HG03025 (cell line): ENCODE results near the gene MED31.
"Not testable (repeated sequence)": the region's sequence is repeated elsewhere in the genome, so short reads cannot be mapped to it uniquely, and the experiment has no call there.

ENCODE experiments used
- ATAC-seq: cut with Tn5 transposase; IDR thresholded peaks from one replicate; pipeline ENCODE4 v1.9.1; 2021; ENCODE audit warnings: mild to moderate bottlenecking, moderate library complexity; ENCODE audit not compliant: unreplicated experiment, low FRiP score

Gene MED31

DNA sequence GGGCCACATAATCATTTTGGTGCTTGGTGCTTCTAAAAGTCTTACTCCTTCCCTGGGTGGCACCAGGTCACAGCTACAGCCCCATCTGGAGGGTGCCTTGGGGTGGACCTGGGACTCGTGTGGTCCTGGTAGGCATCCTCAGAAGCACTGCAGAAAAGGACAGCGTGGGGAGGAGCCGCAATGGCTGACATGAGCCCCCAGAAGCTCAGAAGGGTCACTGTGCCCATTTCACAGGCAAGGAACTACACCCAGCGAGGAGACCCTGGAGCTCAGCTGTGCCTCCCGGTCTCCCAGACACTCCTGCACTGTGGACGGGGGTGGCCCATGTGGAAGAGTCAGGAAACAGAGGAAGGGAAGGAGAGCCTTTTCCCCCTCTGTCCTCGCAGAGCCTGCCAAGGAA, 26.5 kb upstream of the MED31 start:
- no peak for ATAC-seq

DNA sequence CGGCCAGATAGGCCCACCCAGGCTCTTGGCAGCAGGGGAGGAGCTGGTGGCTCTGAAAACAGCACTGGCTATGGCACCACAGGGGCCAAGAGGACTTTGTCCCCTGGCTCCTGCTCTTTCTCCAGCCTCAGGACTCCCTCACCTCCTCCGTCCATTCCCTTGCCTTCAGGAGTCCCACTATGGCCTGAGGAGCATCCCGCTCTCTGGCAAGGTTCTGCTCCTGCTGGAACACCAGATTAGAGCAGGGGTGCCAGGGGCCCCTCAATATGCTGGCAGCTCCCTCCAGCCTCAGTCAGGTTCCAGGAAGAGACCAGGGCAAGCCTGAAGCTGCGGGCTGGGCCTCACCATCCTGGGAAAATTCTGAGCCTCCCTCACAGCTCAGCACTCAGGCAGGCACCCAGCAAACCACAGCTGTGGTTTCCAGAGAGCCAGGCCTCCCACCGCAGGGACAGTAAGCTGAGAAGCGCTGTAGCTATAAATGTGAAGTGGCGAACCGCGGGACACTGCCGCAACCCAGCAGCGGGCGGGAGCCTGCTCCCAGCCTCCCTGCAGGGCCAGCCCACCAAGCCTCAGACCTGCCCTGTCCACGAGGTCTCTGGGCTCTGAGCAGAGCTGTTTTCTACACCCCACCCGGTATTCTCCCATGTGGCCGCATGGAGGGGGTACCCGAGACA, 25.9 kb upstream of the MED31 start:
- ATAC-seq: no peak

DNA sequence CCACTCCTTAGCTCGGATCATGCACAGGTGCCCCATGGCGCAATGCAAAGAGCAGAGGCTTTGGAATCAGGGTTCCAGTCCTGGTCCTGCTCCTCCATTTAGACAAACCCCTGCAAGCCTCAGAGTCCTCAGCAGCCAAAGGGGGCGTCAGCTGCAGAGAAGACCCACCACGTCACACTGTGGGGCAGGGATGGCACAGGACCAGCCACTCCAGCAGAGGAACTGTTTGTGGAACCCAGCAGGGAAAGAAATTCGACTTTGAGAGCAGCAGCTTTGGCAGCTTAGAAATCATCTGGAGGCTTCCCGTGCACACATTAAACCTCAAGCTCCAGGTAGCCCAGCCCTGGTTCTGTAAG, 25.4 kb upstream of the MED31 start:
- no peak for ATAC-seq

DNA sequence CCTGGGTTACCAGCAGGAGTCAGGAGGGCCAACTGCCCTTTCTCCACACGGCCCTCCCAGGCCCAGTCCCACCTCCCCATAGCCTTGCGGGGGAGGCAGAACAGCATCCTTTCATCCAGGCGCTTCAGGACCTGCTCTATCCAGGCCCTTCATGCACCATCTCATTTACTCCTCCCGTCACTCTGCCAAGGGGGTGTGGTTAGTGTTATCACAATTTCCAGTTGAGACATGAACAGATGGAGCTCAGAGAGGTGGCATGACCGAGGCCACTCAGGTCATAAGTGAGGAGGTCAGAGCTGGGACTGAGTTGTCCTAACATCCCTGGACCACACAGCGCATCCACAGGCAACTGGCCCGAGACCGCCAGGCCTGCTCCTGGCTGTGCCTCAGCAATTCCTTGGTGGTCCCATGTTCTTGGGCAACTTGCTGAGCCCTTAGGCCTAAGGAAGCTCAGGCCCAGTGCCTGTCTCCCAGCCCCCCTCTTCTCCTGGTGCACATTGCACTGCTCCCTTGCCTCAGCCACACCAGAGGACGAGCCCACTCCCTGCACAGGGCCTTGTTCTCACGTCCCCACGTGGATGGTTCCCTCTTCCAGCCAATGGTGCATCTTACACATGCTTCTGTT, 23.9 kb upstream of the MED31 start:
- ATAC-seq: no peak

DNA sequence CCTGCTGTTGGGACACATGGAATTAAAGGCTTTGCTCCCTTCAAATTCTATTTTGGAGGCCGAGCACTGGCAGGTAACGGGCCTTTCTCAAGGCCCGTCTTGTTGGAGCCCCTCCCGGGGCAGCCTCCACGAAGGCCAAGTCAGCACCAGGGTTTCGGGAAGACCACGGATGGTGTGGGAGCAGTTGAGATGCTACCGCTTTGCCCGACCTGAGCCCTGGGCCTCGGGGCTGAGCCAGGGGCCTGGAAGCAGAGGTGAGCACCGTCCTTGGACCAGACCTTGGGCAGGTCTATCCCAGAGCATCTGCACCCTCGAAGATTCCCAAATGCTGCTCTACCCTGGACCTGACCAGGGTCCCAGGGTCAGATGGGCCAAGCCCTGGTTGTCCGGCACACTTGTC, 23.2 kb upstream of the MED31 start:
- no peak for ATAC-seq

DNA sequence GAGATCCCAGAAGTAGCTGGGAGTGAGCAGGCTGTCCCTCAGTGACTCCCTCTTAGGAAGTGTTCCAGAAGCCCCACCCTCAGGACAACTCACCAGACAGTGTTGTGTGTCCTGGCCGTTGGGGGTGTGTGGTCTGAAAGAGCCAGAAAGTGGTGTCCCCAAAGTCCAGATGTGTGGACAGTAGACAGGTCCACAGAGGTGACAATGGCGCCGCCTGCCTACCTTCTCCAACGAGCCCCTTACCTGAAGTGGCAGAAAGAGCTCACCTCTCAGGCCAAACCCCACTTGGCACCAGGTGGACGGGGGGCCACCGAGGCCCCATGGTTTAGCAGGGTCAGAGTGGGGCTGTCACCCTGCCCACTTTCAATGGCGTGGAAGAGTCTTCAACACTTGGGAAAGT, 20.0 kb upstream of the MED31 start:
- no peak for ATAC-seq

DNA sequence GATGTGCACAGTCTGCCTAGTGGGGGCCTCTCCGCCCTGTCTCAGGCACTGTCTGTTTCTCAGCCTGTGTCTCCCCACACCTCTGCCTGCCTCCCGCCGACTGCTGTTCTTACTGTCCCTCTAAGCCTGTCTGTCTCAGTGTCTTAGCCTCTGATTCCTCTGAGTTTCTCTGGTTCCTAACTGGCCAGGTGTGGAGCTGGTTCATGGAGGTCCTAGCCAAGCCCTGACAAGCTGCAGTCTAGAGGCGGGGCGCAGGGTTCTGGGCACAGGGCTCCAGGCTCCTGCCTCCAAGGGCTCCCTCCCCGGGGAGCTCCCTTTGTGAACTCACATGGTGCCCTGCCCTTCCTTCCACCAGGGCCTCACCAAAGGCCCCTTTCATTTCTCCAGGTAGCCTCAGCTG, 19.6 kb upstream of the MED31 start:
- ATAC-seq: no peak

DNA sequence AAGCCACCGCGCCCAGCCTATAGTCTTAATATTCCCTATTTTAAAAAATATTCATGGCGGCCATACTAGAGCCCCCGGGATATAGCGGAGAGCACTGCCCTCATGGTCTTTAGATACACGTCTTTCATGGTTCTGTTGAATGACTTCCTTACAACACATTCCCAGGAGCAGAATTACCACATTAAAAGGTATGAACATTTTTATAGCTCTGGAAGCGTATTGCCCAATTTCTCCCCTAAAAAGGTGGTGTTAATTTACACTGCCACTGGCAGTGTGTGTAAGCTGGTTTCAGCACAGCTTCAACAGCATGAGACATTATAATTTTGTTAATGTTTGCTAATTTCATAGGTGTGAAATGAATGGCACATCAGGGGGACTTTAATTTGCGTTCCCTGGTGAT, 19.2 kb upstream of the MED31 start:
- no peak for ATAC-seq

DNA sequence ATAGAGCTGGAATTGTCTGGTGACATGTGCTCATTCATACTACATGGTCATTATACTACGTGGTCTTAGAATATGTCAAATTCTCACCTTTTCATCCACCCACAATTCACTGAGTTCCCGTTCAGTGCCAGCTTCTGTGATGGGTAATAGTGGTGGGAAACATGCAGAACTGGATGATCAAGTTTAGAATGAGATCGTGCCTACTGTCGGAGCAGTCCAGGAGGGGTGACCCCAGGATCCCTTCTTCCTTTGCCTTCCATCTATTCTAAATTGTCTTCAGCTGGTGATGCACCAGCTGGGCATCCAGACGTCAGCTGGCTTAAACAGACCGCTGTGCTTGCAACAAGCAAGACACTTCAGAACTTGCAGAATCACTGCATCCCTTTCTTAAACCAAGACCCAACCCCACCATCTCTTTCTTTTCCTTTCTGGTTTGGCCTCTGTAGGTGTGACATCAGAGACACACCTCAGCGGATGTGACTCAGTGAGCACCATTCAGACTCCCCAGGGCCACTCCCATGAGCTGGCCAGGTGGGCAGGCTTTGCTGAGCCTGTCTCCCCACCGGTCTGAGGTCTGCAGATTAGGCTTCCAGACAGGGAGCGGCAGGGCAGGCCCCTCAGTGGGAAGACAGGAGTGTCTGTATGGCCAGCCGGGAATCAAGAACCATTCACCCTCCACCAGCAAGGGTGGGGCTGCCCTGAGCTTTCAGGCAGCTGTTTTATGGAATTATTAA, 18.2 kb upstream of the MED31 start:
- ATAC-seq: no peak

DNA sequence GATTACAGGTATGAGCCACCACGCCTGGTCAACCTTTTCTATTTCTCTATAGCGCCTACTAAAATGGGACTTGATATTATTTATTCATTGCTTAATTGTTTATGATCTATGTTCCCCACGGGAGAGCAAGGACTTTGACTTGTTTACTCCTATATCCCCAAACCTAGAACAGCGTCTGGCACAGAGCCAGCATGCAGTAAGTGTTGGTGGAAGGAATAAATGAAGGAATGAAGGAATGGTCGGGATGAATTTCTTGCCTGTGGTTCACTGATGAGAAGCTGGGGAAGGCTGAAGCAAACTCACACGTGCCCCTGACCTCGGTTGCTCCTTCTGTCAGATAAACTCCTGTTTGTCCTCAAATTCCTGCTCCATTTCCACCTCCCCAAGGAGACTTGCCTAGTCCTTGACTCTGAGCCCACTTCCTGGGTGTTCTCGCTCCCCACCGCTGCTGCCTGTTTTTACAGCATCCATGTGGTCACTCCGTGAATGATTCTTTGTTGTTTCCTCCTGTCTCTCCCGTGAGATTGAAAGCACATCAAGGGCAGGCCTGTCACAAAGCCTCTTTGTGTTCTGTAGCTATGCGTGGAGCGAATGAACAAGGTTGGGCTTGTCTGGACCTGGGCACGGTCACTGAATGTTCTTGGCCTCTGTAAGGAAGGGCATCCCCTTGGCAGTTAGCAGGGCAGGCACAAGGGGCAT, 17.5 kb upstream of the MED31 start:
- ATAC-seq: no peak

DNA sequence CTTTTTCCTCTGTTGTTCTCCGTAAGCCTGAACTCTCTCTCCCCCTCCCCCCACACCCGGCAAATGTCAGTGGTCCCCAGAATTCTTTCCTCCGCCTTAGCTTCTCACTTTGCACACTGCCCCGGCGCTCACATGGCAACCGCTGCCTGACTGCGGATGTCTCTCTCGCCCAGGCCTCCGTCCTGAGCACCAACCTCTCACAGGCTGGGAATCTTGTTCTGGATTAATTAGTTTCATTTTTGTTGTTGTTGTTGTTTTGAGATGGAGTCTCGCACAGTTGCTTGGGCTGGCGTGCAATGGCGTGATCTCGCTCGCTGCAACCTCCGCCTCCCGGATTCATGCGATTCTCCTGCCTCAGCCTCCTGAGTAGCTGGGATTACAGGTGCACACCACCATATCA, 16.8 kb upstream of the MED31 start:
- no peak for ATAC-seq

DNA sequence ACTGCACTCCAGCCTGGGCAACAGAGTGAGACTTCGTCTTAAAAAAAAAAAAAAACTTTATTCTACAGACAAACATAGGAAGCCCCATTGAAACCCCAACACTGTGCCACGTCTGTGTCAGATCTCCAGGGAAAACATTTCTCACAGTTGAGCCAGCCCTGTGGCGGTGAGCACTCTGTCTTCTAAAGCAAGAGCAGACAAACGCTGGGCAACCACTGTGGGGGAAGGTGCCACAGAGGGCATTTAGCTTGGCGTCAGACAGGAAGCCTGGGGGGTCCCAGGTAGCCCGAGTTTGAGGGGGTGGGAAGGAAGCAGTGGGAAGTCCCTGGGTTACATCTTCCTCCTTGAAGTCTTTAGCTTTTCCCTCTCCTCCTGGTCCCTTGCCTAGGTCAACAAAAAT, 16.1 kb upstream of the MED31 start:
- no peak for ATAC-seq

DNA sequence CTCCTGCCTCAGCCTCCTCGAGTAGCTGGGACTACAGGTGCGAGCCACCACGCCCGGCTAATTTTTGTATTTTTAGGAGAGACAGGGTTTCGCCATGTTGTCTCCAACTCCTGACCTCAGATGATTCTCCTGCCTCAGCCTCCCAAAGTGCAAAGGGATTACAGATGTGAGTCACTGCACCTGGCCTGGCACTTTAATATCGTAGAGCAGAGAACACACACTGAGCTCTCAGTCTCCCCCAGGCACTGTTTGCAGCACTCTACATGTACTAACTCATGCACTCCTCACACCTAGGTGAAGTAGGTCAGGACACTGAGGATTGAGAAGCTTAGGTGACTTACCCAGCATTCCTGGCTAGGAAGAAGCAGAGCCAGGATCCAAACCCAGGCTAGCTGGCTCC, 15.2 kb upstream of the MED31 start:
- ATAC-seq: no peak

DNA sequence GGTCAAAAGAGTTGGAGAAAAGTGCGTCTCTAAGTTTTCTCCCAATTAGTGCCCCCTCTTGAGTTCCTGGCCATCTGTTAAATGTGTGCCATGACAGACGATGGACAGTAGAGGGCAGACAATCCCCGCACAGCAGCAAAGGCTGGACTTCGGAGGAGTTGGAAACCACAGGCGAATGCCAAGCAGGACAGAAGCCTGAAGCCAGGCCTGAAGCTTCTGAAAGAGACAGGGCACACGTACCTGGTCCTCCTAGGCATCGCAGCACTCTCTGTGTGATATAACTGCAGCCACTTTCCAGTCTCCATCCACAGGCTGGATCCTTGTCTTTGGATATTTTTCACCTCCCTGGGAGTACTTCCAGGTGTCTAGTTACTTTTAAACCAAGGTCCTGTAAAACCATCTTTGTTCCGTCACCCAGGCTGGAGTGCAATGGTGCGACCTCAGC, 14.7 kb upstream of the MED31 start:
- ATAC-seq: no peak

DNA sequence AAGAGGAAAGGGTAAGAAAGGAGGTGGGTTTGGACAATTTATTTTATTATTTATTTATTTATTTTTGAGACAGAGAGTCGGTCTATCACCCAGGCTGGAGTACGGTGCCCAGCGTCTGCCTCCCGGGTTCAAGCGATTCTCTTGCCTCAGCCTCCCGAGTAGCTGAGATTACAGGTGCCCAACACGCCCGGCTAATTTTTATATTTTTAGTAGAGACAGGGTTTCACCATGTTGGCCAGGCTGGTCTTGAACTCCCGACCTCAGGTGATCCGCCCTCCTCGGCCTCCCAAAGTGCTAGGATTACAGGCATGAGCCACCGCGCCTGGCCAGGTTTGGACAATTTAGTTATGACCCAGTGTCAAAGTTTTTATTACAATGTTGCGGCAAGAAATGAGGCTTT, 11.8 kb upstream of the MED31 start:
- ATAC-seq: not testable (repeated sequence)

DNA sequence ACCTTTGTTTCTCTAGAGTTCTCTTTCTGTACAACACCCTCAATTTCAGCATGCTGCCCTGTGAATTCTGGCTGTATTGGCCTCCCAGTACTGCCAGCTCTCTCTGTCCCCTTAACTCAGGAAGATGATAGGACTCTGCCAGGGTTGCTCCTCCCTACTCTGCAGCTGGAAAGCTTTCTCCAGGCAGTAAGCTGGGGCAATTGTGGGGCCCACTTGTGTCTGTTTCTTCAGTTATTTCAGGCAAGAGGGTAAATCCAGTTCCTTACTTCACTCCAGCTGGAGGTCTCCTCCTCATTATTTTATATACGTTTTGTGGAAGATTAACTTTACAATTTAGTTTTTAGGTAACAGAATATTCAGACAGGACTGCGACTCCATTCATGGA, 10.1 kb upstream of the MED31 start:
- no peak for ATAC-seq

DNA sequence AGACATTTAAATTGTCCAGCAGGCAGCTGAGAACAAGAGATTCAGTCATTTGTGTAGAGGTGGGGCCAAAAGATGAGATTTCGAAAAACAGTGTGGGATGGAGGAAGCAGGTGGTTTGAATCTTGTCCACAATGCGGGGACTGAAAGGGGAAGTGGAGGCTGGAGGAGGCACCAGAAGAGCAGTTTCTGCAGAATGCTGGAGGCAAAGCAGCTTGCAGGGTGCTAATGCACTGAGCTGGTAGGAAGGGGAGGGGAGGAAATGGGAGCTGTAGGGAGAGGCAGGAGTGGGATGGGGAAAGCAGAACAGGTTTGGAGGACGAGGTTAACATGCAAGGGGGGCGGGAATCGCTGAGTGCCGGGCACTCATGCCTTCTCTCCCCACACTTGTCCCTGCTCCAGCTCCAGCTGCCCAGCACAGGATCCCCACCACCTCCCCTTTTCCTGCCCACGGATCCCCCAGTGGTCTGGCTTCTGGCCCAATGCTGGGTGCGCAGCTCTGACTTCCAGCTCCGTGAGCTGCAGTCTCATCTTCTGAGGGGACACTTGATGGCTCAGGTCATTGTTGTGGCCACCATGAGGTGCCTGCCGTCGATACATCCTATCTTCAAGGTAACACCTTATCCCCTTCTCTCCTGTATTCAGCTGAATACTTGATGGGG, 9.5 kb upstream of the MED31 start:
- peak; percentile 47 for ATAC-seq

DNA sequence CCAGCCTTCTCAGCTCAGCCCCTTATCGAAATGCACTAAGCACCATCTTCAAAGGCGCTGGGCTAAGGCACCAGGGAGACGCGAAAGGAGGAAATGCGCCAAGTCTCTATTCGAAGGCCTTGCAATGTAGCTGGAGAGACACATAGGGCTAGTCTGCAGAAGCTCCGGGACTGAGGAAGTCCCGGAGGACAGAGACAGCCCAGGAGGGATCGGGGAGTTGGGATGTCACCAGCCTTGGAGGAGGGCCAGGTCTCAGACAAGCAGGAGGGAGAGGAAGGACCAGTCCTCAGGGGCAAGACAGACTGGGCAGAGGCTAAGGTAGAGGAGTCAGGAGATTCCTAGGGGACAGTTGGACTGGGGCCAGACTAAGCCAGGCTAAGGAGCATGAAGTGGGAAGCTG, 8.7 kb upstream of the MED31 start:
- ATAC-seq: no peak

DNA sequence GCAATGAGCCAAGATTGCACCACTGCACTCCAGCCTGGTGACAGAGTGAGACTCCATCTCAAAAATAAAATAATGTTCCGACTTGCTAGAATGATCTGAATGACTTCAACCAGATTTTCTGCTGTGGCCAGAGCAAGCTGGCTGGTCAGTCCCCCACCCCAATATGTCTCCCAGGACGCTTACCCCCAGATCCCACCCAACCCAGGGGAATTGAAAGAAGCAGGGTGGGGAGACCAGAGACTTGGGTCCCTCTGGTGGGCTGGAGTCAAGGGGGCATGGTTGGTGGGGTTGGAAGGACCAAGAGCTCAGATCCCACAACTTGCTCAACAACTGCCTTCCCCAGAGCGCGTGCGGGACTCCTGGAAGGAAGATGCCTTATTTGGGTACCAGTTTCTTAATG, 7.0 kb upstream of the MED31 start:
- not testable (repeated sequence) for ATAC-seq

DNA sequence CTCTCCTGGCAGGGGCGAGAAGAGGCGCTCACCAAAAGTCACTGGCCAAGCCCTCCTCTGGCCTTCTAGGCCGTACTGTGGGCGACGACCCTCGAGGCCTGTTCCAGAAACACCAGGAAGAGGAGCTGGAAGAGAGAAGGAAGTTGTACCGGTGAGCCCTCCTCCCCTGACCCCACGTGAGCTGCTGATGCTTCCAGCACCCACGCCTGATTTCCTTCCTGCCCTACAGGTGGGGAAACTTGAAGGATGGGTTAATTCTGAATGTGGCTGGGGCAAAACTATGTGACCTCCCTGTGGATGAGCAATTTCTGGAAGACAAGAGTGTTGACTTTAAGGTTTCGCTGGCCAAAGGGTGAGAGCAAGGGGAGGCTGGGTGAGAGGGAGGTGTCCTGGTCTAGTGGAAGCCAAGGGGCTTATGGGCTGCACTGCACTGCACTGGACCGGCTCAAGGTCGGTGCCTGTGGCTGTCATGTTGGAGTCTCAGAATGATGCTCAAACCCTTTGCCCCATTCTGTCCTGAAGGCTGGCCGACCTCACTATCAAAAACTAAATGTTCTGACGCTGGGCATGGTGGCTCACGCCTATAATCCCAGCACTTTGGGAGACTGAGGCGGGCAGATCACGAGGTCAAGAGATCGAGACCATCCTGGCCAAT, 6.4 kb upstream of the MED31 start:
- no peak for ATAC-seq
